ENCODE results near the gene LIPC.

- TF ChIP-seq GATA3 (IDR thresholded peaks at IDR 0.05; ENCODE audit: low read depth, low read length) (no peak), GATA2 (IDR thresholded peaks at IDR 0.05; ENCODE audit: low read depth, low read length) (no peak)
Measured at GRCh38 chr15:58522391-58522790, 90.6 kb downstream of the LIPC start.
